NCI-H2107 treated with DMSO at 0.1 percent for 48 hours (cell line): ENCODE results near the gene OCRL.
A peak's percentile ranks its signal among the peaks of the same experiment; 100 is the strongest.

Experiments used
- DNase-seq: peaks from one replicate; lab custom pipeline; 2025; ENCODE audit not compliant: unreplicated experiment; lab: John Stamatoyannopoulos, UW

Gene OCRL

DNA sequence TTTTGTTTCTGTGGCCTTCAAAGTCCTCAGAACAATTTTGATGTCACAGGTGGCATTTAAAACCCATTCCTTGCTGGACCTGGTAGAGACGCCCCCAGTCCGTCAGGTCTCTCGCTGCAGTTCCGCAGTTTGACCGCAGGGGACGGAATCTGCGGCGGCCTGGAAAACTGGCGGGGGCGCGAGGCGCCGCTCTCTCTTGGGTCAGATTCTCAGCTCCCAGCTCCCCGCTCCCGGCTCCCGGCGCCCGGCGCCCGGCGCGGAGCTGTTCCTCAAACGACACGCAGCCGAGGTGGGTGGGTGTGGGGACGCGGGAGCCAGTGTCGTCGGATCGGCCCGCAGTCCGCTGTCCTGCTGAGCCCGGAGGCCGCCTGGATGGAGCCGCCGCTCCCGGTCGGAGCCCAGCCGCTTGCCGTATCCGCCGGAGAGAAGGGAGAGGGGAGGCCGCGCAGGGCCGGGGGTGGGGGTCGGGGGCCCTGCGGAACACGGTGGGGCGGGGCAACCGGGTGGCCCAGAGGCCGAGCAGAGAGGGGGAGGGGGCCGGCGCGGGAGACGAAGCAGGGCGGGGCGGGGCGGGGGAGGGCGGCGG lies at the start of gene OCRL:
Gene OCRL (plus strand): TSS at position 192 of the 586 bp plus-strand sequence. CDS start 181 bp downstream, at position 373.
- DNase-seq, result peak; percentile 58

GRCh38 chrX:129490330-129490729 lies 49.7 kb upstream of the OCRL start:
- DNase-seq, result no peak

DNA sequence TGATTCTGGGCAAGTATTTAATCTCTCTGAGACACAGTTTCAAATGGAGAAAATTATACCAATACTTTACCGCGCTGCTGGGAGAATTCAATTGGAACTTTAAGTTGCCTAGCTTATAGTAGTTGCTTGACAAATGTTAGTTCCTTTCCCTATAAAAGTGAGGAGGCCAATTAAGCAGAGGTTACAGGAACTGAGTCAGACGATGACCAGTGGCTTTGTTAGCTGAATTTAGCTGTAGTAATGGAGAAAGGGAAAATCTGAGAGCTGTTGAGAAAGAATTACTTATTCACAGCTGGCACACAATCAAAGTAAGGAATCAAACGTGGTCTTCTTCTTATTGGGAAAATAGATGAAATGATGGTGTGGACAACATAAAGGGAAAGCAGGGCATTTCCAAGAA lies 46.4 kb upstream of the OCRL start:
- no peak for DNase-seq

DNA sequence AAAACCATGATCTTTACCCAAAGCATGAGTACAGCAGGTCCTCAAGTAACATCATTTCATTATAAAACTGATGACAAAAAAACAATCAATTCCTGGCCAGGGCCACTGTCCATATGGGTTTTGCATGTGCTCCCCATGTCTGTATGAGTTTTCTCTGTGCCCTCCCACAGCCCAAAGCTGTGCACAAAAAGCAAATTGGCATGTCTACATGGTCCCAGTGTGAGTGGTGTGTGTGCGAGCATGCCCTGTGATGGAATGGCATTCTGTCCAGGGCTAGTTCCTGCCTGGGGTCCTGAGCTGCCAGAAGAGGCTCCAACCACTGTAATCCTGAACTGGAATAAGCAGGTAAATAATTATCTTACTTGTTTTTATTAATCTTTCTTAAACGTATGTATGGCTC lies 45.2 kb upstream of the OCRL start:
- no peak for DNase-seq

DNA sequence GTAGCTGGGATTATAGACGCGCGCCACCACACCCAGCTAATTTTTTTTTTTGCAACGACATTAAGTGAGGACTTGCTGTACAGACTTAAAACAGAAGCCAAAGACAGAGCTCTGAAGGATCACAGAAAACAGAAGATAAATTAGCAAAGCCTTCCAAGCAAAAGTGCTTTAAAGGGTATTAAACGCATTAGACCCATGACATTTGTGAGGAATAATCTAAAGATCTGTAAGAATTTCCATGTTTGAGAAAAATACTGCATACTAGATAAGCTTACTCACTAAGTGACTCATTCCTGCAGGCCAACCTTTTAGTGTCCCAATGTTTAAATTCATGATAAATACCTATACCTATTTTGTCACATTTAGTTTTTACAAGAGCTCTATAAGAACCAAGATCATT lies 44.2 kb upstream of the OCRL start:
- DNase-seq, result no peak

DNA sequence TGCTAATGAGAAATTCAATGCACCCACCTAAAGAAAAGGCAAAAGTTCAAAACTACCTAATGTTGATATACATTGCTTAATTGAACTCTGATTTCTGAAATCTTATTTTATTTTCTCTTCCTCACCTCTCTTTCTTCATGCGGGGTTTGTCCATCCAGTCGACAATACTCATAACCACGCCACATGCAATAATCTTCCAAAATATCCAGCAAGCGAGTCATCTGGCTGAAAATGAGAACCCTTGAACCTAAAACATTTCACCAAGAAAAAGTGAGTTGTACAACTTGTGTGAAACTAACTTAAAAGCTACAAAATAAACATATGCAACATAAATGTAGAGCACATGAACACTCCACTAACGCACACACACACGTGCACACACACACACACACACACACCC lies 43.4 kb upstream of the OCRL start:
- DNase-seq, result no peak

GRCh38 chrX:129497146-129497843 lies 42.8 kb upstream of the OCRL start:
- no peak for DNase-seq

DNA sequence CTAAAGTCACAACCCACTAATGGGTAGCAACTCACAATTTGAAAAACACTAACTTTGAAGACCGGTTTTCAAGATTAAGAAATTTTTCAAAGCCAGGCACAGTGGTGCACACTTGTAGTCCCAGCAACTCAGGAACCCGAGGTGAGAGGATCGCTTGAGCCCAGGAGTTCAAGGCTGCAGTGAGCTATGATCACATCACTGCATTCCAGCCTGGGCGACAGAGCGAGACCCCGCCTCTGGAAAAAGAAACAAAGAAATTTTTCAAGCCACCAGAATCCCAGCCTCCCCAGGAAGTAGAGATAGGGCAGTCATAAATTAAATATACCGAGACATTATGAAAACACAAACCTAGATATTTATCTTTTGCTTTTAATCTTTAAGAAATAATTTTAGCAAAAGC lies 29.7 kb upstream of the OCRL start:
- no peak for DNase-seq

GRCh38 chrX:129511689-129512088 lies 28.4 kb upstream of the OCRL start:
- DNase-seq, result no peak

DNA sequence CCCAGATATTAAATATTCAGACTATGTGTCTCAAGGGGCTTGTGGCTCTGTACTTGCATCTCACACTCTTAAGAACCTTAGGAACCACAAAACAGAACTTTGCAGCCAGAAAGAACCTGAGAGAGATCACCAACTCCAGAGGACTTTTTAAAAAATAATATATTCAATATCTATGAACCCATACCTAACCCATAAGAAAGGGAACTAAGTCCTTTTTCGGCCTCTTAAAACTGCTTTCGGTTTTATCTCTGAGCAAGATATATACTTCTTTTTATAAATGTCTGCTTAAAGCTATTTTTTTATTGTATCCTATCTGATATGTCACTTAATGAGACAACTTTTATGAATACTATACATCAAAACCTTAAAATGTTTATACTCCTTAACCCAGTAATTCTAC lies 27.6 kb upstream of the OCRL start:
- no peak for DNase-seq

GRCh38 chrX:129516402-129516801 lies 23.7 kb upstream of the OCRL start:
- no peak for DNase-seq

DNA sequence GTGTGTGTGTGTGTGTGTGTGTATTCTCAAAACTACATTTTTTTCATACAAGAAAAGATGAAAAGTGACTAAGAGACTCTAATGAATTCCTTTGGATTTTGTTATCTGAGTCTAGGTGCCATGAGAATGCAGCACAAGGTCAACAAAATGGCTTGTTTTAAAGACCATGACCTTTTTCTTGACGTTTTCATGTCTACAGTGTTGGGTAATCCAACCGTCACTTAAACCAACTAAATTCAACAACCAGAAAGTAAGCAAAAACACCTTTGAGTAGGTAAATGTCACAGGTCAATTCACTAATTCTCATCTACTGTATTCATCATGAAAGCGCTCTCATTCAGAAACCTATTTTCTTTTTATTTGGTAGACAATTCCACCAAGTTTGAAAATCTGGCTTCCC lies 19.9 kb upstream of the OCRL start:
- no peak for DNase-seq

GRCh38 chrX:129522184-129523078 lies 17.6 kb upstream of the OCRL start:
- peak; percentile 23 for DNase-seq

GRCh38 chrX:129523079-129523911 lies 16.8 kb upstream of the OCRL start, which contains the start of gene SMARCA1:
Gene SMARCA1, minus strand, starts transcription at chrX:129523490. Its CDS starts 120 bp downstream, at chrX:129523370.
- no peak for DNase-seq

DNA sequence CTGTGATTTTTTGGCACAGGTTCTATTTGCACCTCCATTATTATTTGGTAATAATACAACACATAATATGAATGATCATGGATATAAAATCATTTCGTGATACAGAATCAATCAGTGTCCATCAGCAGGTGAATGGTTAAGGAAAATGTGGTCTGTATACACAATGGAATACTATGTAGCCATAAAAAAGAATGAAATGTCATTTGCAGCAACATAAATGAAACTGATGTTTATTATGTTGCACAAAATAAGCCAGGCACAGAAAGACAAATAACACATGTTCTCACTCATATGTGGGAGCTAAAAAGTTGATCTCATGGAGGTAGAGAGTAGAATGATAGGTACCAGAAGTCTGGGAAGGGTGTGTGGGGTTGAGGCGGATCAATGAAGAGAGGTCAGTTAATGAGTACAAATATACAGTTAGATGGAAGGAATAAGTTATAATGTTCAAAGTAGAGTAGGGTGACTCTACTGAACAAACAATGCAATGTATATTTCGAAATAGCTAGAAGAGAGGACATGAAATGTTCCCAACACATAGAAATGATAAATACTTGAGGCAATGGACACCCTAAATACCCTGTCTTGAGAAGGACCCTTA lies 15.7 kb upstream of the OCRL start:
- no peak for DNase-seq

GRCh38 chrX:129525162-129525561 lies 14.9 kb upstream of the OCRL start:
- no peak for DNase-seq

DNA sequence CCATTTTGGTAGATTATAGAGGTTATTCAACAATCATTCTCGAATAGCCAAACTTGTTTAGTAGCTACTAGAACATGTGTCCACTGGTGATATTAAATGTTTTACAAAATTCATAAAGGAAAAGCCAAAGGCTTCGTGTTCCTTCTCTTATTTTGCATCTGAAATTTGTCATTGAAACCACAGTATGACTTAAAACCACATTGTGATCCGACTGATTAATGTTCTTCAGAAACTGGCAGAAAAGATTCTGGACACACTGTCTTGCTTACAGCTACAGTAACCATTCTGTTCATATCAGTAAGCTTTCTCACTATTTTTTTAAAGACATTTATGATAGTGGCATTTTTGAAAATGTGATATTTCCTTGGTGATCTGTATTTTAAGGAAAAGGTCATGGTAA lies 14.2 kb upstream of the OCRL start:
- no peak for DNase-seq

- DNase-seq, result peak; percentile 35
Measured at GRCh38 chrX:129529685-129530281, 10.3 kb upstream of the OCRL start.

- DNase-seq, result no peak
Measured at GRCh38 chrX:129530410-129530809, 9.6 kb upstream of the OCRL start.

- DNase-seq, result no peak
Measured at GRCh38 chrX:129531132-129531531, 8.9 kb upstream of the OCRL start.
